Measurements from ENCODE around the gene PALLD.

DNA sequence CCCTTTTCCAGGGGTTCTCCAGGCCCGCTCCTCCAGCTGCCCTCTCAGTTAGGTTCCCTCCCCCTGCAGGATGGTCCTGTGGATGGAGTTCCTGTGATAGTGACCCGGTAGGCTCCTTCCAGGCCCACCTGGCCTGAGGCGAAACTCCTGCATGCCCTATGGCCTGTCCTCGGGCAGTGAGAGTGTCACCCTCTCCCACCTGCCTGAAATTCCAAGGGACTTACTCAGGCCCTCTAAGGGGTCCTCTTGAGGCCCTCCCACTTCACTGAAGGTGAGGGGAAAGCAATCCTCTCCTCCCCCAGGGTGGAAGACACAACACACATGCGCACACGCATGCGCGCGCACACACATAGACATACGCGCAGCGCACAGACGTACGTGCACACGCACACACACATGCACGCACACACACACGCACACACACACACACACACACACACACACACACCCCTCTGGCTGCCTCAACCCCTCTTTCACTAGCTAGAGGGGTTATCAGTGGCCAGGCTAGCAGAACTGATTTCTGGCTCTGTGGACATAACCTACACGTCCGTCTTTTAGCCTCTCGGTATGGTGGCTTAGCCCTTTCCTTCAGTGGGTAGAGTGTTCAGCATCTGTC lies 297.3 kb downstream of the PALLD start:
- TF ChIP-seq POLR2AphosphoS5 (IDR thresholded peaks at IDR 0.05; ENCODE audit: borderline replicate concordance, low read depth, low read length): no peak
- TF ChIP-seq EZH2 (IDR thresholded peaks at IDR 0.05): no peak

Data from SK-N-MC (cell line).